ENCODE data around the gene JPH2.

Gene JPH2

DNA sequence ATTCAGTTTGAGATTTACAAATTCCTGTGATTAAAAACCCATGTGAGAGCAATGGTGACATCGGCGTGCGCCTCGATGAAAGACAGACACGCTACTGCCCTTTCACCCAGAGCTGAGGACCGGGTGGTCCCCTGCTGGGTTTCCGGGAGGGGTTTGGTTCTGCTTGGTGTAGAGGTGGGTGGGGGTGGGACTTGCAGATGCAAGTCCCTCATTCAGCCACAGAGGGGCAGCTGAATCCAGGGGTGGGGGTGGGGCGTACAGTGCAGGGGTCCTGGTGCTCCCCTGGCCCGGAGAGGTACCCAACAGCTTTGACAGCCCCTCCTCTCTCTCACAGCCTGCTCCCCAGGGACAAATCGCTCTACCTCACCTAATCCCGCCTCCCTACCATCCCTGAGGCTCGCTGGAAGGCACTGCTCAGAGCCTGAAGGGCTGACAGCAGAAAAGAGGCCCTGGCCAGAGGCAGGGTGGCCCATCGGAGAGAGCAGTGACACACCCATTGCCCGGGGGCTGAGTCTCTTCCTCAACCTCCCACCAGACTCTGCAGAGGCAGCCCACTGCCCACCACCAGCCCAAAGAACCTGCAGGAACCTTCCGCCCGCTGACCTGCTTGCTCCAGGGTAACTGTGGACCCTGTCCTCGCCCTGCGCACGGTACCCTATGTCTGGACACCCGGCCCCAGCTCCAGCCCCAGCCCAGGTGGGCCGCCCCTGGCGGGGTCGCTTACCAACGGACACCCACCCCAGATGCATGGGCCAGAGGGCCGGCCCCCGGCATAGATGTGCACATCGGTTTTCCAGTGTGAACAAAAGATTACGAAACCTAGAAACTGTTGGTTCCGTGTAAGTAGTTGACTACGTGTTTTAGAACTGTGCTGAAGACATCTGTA lies 118.4 kb downstream of the JPH2 start:
- no peak overlapping the region for H3K4me2 ChIP-seq (ENCODE audit: low read length)
- H3K4me1 ChIP-seq (ENCODE audit: control insufficient read depth, insufficient read depth, low read length), result no peaks in the 10 kb centered on the region
- no peak overlapping the region for H3K9ac ChIP-seq (ENCODE audit: low read depth, low read length)
- no peak overlapping the region for H3K4me3 ChIP-seq (ENCODE audit: low read length)
- no peaks in the 10 kb centered on the region for H3K9me3 ChIP-seq (replicated peaks; ENCODE audit: low read length)
- peaks cover 43% of the 10 kb centered on the region for H3K27me3 ChIP-seq (ENCODE audit: control insufficient read depth, insufficient read depth, low read length)
- H3K36me3 ChIP-seq (ENCODE audit: insufficient read depth, low read length), result no peaks in the 10 kb centered on the region

DNA sequence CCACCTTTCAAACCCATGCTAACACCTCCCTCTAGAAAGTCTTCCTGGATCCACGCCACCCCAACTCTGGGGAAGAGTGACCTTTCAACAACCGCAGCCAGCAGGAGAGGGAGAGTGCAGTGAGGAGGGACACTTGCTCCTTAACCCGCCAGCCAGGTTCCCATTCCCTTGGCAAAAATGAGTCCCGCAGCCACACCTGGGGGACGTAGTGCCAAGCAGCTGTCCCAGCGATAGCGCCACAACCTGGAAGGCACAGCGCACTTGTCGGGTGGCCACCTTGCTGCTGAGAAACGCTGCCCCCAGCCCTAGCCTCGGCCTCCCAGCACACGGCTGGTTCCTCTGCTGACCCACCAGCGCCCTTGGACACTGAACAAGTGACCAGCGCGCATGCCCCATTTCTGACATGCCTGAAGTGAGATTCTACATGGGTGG lies 119.3 kb downstream of the JPH2 start:
- no peak overlapping the region for H3K9ac ChIP-seq (ENCODE audit: low read depth, low read length)
- no peaks in the 10 kb centered on the region for H3K4me1 ChIP-seq (ENCODE audit: control insufficient read depth, insufficient read depth, low read length)
- H3K27me3 ChIP-seq (ENCODE audit: control insufficient read depth, insufficient read depth, low read length), result peaks cover 37% of the 10 kb centered on the region
- H3K9me3 ChIP-seq (replicated peaks; ENCODE audit: low read length), result no peaks in the 10 kb centered on the region
- no peak overlapping the region for H3K4me2 ChIP-seq (ENCODE audit: low read length)
- H3K36me3 ChIP-seq (ENCODE audit: insufficient read depth, low read length), result no peaks in the 10 kb centered on the region
- H3K4me3 ChIP-seq (ENCODE audit: low read length), result no peak overlapping the region

DNA sequence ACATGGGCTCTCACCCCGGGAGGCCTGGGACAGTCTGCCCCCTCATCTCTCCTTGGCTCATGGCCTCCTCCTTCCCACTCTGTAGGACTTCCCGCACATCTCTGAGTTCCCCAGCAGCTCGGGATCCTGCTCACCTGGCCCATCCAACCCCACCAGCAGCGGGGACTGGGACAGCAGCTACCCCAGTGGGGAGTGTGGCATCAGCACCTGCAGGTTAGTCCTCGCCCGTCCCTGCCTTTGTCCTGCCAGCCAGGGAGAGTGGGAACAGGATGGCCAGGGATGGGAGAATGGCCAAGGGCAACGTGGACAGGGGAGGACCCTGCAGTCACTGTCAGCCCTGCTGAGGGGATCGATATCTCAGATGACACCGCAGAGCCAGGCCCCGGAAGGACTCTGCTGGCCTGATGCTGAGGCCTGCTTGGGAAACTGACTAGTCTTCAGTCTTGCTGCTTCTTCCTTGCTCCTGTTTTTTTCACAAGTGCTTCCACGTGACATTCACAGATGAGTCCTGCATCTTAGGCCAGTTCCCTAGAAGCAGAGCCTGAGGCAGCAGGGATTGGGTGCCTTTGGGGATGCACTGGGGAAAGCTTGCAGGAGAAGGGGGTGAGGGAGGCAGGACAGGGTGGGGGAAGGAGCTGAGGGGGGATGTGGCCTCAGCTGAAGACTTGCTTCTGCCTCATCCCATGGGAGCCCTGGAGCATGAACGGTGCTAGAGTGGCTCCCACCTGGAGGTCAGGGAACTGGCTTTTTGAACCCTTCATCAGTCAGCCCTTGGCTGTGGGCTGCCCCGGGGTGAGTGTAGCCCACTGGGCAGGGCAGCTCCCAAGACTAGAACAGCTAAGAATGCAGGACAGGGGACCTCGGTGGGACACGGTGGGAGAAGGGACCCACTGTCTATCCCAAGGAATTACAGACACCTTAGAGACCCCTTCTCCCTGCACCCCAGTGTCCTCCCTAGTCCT lies 120.1 kb downstream of the JPH2 start:
- H3K9me3 ChIP-seq (replicated peaks; ENCODE audit: low read length), result no peaks in the 10 kb centered on the region
- no peak overlapping the region for H3K4me2 ChIP-seq (ENCODE audit: low read length)
- H3K27me3 ChIP-seq (ENCODE audit: control insufficient read depth, insufficient read depth, low read length), result peaks cover 31% of the 10 kb centered on the region
- no peaks in the 10 kb centered on the region for H3K36me3 ChIP-seq (ENCODE audit: insufficient read depth, low read length)
- H3K4me1 ChIP-seq (ENCODE audit: control insufficient read depth, insufficient read depth, low read length), result no peaks in the 10 kb centered on the region
- no peak overlapping the region for H3K4me3 ChIP-seq (ENCODE audit: low read length)
- no peak overlapping the region for H3K9ac ChIP-seq (ENCODE audit: low read depth, low read length)

DNA sequence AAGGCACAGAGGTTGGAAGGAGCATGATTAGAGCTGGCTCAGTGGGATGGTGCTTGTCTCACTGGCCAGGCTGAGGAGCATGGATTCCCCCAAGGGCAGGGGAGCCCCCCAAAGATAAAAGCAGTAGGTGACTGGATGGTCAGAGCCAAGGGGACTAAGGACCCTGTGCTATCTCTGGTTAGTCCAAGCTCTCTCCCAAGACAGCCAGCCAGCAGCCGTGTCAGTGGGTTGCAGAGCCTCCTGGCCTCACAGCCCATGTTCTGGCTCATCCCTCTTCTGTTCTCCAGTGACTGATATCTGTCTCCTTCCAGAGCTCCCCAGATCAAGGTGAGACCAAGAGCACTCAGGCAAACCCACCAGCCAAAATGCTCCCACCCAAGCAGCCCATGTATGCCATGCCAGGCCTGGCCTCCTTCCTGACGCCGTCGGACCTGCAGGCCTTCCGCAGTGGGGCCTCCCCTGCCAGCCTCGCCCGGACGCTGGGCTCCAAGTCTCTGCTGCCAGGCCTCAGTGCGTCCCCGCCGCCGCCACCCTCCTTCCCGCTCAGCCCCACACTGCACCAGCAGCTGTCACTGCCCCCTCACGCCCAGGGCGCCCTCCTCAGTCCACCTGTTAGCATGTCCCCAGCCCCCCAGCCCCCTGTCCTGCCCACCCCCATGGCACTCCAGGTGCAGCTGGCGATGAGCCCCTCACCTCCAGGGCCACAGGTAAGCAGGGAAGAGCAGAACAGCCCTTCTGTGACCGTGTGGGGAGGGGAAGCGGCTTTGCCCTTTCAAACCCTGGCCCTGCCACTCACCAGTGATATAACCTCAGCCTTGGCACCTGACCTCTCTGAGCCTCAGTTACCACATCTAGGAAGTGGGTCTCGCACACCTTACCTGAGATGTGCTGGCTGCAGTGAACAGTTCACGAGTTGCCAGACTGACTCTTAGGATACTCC lies 121.3 kb downstream of the JPH2 start:
- Histone ChIP-seq H3K9me3 (replicated peaks; ENCODE audit: low read length) (no peaks in the 10 kb centered on the region), H3K4me1 (ENCODE audit: control insufficient read depth, insufficient read depth, low read length) (no peaks in the 10 kb centered on the region), H3K27me3 (ENCODE audit: control insufficient read depth, insufficient read depth, low read length) (peaks cover 28% of the 10 kb centered on the region), H3K36me3 (ENCODE audit: insufficient read depth, low read length) (no peaks in the 10 kb centered on the region), H3K4me2 (ENCODE audit: low read length) (no peak overlapping the region), H3K4me3 (ENCODE audit: low read length) (no peak overlapping the region), H3K9ac (ENCODE audit: low read depth, low read length) (no peak overlapping the region)

GRCh38 chr20:44064501-44065400 lies 122.2 kb downstream of the JPH2 start:
- Histone ChIP-seq H3K9ac (ENCODE audit: low read depth, low read length) (no peak overlapping the region), H3K27me3 (ENCODE audit: control insufficient read depth, insufficient read depth, low read length) (peaks cover 26% of the 10 kb centered on the region), H3K9me3 (replicated peaks; ENCODE audit: low read length) (no peaks in the 10 kb centered on the region), H3K4me1 (ENCODE audit: control insufficient read depth, insufficient read depth, low read length) (no peaks in the 10 kb centered on the region), H3K4me3 (ENCODE audit: low read length) (no peak overlapping the region), H3K4me2 (ENCODE audit: low read length) (no peak overlapping the region), H3K36me3 (ENCODE audit: insufficient read depth, low read length) (no peaks in the 10 kb centered on the region)
